SH-SY5Y (cell line): ENCODE measurements around the gene COL27A1.

Source experiments
- GATA2 ChIP-seq: IDR thresholded peaks from 2 replicates; pipeline ENCODE4 v1.6.1; 2011; ENCODE audit warnings: mild to moderate bottlenecking, low read depth, low read length
- GATA3 ChIP-seq: IDR thresholded peaks from 2 replicates; pipeline ENCODE4 v1.6.1; 2011; ENCODE audit warnings: low read depth, mild to moderate bottlenecking, low read length, moderate library complexity

GRCh38 chr9:114231719-114232449 is 76.5 kb downstream of the COL27A1 start:
- TF ChIP-seq GATA2 (no peak), GATA3 (no peak)
